ENCODE data around the gene ZC3H6. TPM values are rescaled to one million over a fixed set of nuclear protein-coding genes. Genes with fewer than 3 reads are reported as not detected.
"Not testable (repeated sequence)": the region's sequence is repeated elsewhere in the genome, so short reads cannot be mapped to it uniquely, and the experiment has no call there.

Gene ZC3H6
- total RNA-seq, 1 donor from 2014 or later: 7.2 TPM

DNA sequence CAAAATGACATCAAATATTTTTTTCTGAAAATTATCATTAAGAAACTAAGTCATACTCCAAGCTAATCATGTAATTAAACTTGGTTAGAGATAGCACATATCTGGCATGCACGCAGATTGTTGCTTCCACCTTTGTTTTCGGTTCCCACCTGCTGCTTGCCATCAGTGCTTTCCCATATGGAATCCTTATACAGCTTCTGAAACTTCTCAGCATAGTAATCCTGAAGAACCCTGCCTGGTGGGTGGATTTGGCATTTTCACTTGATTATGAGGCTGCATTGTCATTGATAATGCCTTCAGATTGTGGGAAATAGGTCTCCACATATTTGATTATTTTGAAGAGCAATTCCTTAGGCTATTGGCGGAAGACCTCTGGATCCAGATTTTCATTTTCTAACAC is 47.5 kb downstream of the ZC3H6 start:
- intact Hi-C loops (cut with micrococcal nuclease): no loop called here

DNA sequence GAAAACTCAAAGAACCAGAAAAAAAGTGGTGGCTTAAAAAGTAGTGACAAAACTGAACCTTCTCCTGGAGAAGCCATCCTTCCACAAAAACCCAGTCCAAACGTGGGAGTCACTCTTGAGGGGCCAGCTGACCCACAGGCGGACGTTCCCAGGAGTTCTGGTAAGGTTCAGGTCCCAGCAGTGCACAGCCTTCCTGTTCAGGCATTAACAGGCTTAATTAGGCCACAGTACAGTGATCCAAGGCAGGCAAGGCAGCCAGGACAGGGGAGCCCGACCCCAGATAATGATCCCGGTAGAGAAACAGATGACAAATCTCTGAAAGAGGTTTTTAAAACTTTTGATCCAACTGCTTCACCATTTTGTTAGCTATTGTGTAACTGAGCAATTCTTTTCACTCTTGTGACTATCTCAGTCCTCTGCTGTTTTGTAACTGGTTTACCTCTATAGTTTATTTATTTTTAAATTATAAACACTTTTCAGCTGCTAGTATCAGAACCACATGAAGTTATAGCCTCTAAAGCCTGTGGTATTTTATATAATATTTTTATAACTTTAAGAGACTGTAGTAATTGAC is 56.8 kb downstream of the ZC3H6 start:
- intact Hi-C loops (cut with micrococcal nuclease): no loop called here

DNA sequence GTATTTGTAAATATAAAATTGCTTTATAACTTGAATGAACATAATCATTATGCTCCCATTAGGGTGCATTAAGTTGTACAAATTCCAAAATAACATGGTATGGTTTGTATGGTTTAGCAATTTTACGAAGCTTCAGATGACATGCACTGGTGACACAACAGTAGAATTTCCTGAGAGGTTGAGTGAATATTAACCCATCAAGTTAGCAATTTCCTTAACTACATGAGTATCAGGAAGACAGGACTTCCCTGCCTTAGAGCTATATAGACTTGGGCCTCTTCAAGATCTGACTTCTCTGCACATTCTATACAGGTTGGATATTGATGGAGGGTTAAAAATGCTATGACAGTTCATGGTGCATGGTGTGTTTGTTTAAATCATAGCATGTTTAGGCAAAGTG is 60.2 kb downstream of the ZC3H6 start:
- intact Hi-C loops (cut with micrococcal nuclease): no loop called here

DNA sequence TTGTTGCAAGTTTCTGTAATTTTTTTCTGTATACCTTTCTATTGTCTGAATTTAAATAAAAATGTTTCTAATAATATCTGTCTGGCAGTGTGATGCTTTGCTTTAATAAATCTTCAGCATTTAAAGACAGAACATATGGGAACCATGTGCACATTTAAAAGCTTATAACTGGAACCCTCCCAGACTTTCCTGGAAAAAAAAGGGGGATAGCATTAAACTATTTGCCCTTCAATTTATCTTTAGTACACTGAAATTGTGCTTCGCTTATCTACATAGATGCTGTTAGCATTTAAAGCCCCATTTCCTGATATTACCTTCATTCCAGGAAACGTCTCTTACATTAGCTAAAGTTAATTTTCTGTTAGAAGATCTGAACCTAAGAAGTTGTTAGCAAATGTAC is 64.6 kb downstream of the ZC3H6 start:
- intact Hi-C loops (cut with micrococcal nuclease): no loop called here

DNA sequence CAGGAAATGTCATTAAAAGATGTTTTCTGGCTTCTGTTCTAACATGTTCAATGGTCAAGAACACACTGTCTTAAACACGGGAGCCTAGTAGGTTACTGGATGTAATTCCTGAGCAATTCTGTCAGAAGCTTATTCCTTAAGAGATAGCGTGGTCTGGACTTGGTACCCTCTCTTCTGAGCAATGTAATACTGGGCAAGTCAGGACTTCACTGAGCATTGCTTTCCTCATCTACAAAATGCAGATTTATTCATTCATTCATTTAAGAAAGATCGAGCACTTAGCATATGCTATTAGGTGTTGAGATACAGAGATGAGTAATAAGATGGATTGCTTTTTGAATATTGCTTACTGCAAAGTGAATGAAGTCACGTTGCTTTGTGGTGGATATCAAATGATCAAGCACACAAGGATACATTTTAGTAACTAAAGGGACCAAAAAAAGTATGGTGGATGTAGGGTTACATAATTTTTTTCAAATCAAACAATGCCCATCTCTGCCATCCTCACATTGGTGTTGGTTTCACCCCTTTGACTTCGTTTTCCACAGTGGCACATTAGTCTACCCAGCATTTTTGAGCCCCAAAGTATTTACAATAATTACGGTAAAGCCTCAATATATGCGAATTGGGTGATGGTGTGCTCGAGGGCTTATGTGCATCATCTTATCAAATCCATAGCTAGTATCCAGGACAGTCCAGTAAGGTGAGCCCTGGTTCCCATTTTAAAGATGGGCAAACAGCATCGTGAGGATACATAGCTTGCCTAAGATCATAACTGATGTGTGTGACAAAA is 65.3 kb downstream of the ZC3H6 start:
- intact Hi-C loops (cut with micrococcal nuclease): no loop called here

DNA sequence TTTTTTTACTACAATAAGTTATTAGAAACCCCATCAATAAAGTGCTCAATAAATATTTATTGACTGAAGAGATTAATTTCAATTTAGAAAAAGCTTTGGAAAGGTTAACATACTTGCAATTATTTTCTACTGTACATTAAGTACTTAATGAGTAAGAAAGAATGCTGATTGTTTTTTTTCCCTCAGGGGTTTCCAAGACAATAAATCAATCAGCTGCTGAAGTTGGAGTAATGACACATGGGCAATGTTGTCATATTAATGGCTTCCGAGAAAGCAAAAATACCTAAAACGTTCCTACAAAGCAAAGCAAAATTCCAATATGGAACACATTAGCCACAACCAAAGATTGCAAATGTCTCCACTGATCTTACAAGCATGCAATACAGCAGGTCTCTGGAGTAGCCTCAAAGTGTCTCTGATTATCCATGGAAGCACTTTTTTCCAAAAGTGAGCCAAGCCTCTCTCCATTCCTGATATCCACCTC is 66.7 kb downstream of the ZC3H6 start:
- intact Hi-C loops (cut with micrococcal nuclease): no loop called here

DNA sequence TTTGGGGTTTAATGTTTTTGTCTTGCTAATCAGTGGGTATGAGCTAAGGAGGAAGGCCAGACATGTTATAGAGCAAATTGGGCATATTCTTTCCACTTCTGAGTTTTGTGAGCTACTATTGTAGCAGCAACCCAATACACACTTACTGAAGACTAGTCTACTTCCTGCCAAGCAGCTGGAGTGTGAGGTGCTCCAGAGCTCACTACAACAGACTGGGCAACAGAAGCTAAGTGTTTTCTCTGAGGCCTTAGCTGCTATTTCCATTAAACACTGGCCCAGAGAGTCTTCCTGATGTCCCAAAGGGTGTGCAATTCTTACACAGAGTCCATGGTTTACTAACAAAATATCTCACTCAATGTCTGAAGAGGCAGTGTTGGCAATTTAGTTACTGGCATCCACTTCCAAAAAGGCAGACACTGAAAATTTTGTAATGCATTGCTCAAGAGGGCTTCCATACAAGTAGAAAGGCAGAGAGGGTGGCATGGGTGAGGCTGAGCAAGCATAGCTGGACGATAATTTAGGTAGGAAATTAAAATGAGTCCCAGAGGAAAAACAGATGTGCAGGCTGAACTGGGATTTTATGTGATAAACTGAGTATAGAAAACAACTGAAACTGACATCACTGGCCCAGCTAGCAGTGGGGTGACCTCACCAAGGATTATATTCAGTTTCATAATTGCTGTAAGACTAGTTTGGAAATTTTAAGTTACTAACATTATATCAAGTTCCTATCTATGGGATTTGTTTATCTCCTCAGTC is 68.6 kb downstream of the ZC3H6 start:
- intact Hi-C loops (cut with micrococcal nuclease): no loop called here

DNA sequence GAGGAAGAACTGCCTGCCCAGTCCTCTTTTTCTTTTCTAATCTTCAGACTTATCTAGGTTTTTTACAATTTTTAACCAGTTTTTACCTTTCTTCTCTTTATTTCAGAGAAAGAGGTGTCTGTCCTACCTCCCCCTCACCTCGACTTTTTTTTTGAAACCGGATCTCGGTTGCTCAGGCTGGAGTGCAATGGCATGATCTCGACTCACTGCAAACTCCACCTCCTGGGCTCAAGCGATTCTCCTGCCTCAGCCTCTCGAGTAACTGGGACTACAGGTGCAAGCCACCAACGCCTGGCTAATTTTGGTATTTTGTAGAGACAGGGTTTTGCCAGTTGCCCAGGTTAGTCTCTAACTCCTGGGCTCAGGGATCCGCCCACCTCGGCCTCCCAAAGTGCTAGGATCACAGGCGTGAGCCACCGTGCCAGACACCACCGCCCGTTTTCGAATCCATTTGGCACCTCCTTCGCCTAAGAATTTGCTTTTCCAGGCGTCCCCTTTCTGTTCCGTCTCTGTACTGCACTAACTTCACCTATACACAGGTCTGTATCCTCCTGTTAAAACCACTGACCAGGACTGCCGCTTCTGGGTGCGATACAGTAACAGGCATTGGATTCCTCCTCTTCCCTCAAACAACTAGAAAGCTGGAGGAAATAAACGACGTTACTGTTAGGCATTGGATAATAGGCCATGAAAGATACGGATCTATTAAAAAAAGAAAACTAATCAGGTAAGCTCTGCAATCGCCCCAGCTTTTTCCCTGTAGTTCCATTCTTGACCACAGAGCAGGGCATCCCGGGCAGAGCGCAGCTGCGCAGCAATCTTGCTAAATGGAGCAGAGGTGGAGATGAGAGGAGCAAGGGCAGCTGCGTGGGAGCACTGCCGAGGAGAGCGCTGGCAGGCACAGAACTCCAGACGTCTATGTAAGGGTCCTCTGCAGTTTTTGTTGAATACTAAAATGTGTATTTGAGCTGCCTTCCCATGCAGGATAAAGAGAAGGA is 69.9 kb downstream of the ZC3H6 start:
- intact Hi-C loops (cut with micrococcal nuclease): no loop called here

DNA sequence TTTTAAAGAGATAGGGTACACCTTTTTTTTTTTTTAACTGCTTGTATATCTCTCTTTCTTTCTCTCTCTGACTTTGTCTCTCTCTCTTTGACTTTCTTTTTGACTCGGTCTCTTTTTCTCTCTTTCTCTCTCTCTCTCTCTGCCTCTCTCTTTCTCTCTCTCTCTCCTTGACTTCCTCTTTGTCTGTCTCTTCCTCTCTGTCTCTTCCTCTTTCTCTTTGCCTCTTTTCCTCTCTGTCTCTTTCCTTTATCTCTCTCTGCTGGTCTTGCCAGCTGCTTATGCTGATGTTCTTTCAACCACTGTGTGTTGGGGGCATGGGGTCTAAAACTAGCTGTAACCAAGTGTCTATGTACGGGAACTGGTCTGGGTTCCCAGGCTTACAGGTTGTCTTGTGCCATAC is 76.9 kb downstream of the ZC3H6 start:
- intact Hi-C loops (cut with micrococcal nuclease): not testable (repeated sequence)

DNA sequence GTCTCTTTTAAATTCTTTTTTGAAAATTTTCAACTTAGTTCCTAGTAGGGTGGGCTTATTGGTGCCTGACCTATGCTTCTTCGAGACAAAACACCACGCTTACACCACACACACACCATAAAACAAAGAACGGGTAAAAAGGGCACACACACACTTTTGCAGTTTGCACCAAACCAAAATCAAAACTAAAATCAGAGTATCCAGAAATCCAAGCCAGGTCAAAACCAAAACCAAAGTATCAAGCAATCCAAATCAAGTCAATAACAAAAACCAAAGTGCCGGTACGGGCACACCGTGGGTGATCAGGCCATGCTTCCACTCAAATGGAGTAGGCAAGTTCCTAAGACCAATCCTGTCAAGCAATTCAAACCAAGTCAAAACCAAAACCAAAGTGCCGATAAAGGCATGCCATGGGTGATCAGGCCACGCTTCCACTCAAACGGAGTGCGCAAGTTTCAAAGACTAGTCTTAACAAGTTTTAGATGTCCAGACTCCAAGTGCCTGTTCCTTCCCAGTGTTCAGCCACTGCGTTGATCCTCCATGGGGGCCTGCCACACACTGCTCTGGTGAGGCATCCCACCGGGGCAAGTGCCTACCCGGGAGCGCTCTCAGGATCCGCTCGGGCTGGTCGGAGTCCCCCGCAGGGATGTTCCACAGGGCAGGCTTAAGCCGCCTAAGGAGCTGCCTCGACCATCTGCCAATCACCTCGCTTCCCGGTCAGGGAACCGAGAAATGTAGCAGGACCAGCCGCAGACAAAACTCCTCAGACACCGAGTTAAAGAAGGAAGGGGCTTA is 77.6 kb downstream of the ZC3H6 start:
- intact Hi-C loops (cut with micrococcal nuclease): not testable (repeated sequence)

DNA sequence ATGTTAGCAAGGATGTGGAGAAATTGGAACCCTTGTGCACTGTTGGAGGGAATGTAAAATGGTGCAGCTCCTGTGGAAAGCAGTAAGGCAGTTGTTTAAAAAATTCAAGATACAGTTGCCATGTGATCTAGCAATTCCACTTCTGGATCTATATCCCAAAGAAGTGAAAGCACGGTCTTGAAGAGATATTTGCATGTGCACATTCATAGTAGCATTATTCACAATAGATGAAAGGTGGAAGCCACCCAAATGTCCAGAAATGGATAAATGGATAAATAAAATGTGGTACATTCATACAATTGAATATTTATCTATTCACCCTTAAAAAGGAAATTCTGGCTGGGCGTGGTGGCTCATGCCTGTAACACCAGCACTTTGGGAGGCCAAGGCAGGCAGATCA is 78.9 kb downstream of the ZC3H6 start:
- intact Hi-C loops (cut with micrococcal nuclease): not testable (repeated sequence)

DNA sequence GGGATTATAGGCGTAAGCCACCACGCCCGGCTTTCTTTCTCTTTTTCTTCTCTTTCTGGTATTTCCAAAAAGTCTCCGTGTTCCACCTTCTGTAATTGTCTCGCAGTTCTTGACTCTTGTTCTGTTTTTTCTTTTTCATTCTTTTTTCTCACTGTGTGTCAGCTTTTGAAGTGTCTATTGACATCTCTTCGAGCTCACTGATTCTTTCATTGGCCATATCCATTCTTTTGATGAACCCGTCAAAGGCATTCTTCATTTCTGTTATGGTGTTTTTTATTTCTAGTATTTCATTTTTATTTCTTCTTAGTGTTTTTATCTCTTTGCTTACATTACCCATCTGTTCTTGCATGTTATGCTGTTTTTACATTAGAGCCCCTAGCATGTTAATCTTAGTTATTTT is 84.7 kb downstream of the ZC3H6 start:
- intact Hi-C loops (cut with micrococcal nuclease): not testable (repeated sequence)

Other genes starting within 250 kb of the ZC3H6 start
- 15.7 and 20.7 TPM in 2 replicates for gene TMEM87B, start 220.3 kb upstream of the ZC3H6 start, total RNA-seq
- 14.3 and 14.7 TPM in 2 replicates for gene FBLN7, start 137.2 kb upstream of the ZC3H6 start, total RNA-seq
- 20.4 and 22.3 TPM in 2 replicates for gene ZC3H8, start 20.6 kb upstream of the ZC3H6 start, total RNA-seq
- 8.4 and 9.9 TPM in 2 replicates for gene RGPD8, start 158.0 kb downstream of the ZC3H6 start, total RNA-seq
- gene TTL, start 206.6 kb downstream of the ZC3H6 start, total RNA-seq: 34.4 and 35.9 TPM in 2 replicates

All from T-helper 1 cell treated with Interleukin-12 subunit alpha and Interleukin-12 subunit beta and Interleukin-4 antibody, amounts not matched to agents 30 ng/mL and 1 ng/mL, for 36 hours (primary cell).